Transverse colon (tissue), 4 donors: ENCODE measurements around the gene CCDC81. TPM values are rescaled to one million over a fixed set of nuclear protein-coding genes. Genes with fewer than 3 reads are reported as not detected.

Experiments used
- DNase-seq: peaks from one replicate; pipeline ENCODE4 v3.0.0-alpha.2; 2019
- H3K27ac ChIP-seq, 4 donors: fragments of 200-600 bp; sonication (generic); 2 replicates each; pipeline ENCODE4 v1.5.1; 2016 to 2018; ENCODE audit warnings: inconsistent platforms in 4 of 4
- H3K27me3 ChIP-seq: fragments of 200-600 bp; sonication (generic); 2 replicates; pipeline ENCODE4 v1.5.1; 2017; ENCODE audit warnings: inconsistent platforms
- H3K36me3 ChIP-seq, 4 donors: fragments of 200-600 bp; sonication (generic); 2 replicates each; pipeline ENCODE4 v1.5.1; 2017 to 2019; ENCODE audit warnings: inconsistent platforms in 4 of 4
- H3K4me1 ChIP-seq, 4 donors: fragments of 200-600 bp; sonication (generic); 2 replicates each; pipeline ENCODE4 v1.5.1; 2017 to 2020; ENCODE audit warnings: inconsistent platforms in 4 of 4
- H3K4me3 ChIP-seq, 4 donors: fragments of 200-600 bp; sonication (generic); 1 replicate in 1 of 4; 2 replicates in 3 of 4; pipeline versions ENCODE4 v1.5.1 to v1.6.1; 2017 to 2019; ENCODE audit warnings: inconsistent platforms in 4 of 4
- H3K9me3 ChIP-seq, 2 donors: fragments of 200-600 bp; sonication (generic); 2 replicates each; pipeline ENCODE4 v1.5.1; 2017 to 2019; ENCODE audit warnings: inconsistent platforms in 2 of 2
- EP300 ChIP-seq: sonication (generic); formaldehyde crosslinking; IDR thresholded peaks from one replicate; pipeline ENCODE4 v1.6.1; 2017; ENCODE audit warnings: antibody characterized with exemption, low read depth
- POLR2A ChIP-seq: fragments of 450-650 bp; IDR thresholded peaks from one replicate; pipeline ENCODE4 v1.6.1; 2016; ENCODE audit warnings: antibody characterized with exemption, mild to moderate bottlenecking, moderate library complexity
- POLR2AphosphoS5 ChIP-seq, 3 donors: sonication (generic); formaldehyde crosslinking; IDR thresholded peaks; one replicate each; pipeline ENCODE4 v1.6.1; 2016; ENCODE audit warnings: antibody characterized with exemption in 3 of 3
- WGBS, 2 donors: methylation state at CpG; one replicate each; pipeline ENCODE4 v1.1.5; 2018; ENCODE audit warnings: low coverage in 1 of 2; 5-methylcytosine and 5-hydroxymethylcytosine counted together
- in situ Hi-C, 4 donors: fragments of 200-750 bp; cut with MboI; loops; one replicate each; pipeline versions ENCODE4 v1.15.0 to v1.15.1; 2017; ENCODE audit warnings: low sequenced_read_pairs in 3 of 4, low pct_ligation_motif_present in 1 of 4, low pct_unique_long_range_greater_than_20kb in 1 of 4
- intact Hi-C: fragments of 100-400 bp; cut with DNase I; formaldehyde crosslinking; loops from one replicate; pipeline ENCODE4 v1.15.1; 2023; ENCODE audit warnings: low total_unique reads
- total RNA-seq, 4 donors: library from RNA; depleted of rRNA; stranded (reverse); fragments of >200 nt; gene quantifications; one replicate each; pipeline ENCODE4 v1.1.0, GENCODE V29; 2016
- TF ChIP-seq, protein P1 (sequence below), 5 experiments: fragments of 200-600 bp in 3 of 5; fragments of 450-650 bp in 2 of 5; sonication (generic) in 3 of 5; IDR thresholded peaks; 1 replicate in 2 of 5; 2 replicates in 3 of 5; pipeline ENCODE4 v1.5.1; 2016 to 2017; ENCODE audit warnings: antibody characterized with exemption in 5 of 5, inconsistent platforms in 3 of 5, mild to moderate bottlenecking in 2 of 5, moderate library complexity in 1 of 5

CCDC81 gene
- total RNA-seq, 4 donors from 2014 or later: 0.41 to 0.64 TPM; not detected in 2

DNA sequence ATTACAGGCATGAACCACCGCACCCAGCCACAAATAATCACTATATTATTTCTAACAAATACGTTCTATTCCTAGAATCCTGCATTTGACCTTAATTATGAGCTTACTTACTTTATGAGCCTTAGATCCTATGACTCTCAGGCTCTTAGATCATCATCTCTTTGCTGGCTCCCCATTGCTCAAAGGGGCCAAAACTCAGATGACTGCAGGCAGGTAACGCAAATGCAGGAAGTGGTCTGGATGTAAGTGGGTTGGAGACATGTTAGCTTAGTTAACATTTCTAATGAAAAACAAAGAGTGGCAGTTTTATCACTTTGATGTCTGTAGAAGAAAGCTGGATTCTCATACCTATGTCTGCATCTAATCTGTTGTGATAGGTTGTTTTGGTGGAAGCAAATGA, 23.4 kb downstream of the CCDC81 start:
- 94 to 100% methylated on average over 2 to 3 of the region's 3 CpGs for WGBS, 2 donors
- H3K4me3 ChIP-seq: no peak overlapping the region
- H3K27me3 ChIP-seq: no peaks in the 10 kb centered on the region
- H3K27ac ChIP-seq: no peak overlapping the region
- in situ Hi-C loops: no loop called here
- no peak for DNase-seq
- H3K4me1 ChIP-seq: no peaks in the 10 kb centered on the region
- intact Hi-C loops: no loop called here
- TF ChIP-seq, protein P1, sequence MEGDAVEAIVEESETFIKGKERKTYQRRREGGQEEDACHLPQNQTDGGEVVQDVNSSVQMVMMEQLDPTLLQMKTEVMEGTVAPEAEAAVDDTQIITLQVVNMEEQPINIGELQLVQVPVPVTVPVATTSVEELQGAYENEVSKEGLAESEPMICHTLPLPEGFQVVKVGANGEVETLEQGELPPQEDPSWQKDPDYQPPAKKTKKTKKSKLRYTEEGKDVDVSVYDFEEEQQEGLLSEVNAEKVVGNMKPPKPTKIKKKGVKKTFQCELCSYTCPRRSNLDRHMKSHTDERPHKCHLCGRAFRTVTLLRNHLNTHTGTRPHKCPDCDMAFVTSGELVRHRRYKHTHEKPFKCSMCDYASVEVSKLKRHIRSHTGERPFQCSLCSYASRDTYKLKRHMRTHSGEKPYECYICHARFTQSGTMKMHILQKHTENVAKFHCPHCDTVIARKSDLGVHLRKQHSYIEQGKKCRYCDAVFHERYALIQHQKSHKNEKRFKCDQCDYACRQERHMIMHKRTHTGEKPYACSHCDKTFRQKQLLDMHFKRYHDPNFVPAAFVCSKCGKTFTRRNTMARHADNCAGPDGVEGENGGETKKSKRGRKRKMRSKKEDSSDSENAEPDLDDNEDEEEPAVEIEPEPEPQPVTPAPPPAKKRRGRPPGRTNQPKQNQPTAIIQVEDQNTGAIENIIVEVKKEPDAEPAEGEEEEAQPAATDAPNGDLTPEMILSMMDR (IDR thresholded peaks at IDR 0.05): no peak
- TF ChIP-seq POLR2AphosphoS5 (IDR thresholded peaks at IDR 0.05): no peak
- no peak for TF ChIP-seq EP300
- TF ChIP-seq POLR2A: no peak
- no peaks in the 10 kb centered on the region for H3K36me3 ChIP-seq
- H3K9me3 ChIP-seq: no peaks in the 10 kb centered on the region

DNA sequence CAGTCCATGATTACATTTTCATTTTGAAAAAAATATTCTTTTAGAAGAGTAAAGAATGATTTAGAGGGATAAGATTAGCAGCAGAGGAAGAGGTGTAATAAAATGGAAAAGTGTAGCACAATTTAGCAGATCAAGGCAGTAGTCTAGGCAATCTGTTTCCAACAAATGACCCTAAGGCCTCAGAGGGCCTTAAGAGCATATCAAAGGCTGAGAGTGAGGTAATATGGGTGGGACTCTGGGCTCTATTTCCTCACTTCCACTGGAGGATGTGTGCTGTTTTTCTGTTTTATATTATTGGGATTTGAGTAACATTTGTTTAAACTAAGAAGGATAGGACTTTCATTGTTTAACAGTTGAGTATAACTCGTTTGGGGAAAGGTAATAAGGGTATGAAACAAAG, 28.8 kb downstream of the CCDC81 start:
- Histone ChIP-seq H3K27me3 (no peaks in the 10 kb centered on the region), H3K36me3 (no peaks in the 10 kb centered on the region), H3K9me3 (no peaks in the 10 kb centered on the region), H3K4me1 (no peaks in the 10 kb centered on the region), H3K4me3 (no peak overlapping the region), H3K27ac (no peak overlapping the region)
- TF ChIP-seq POLR2A (no peak), POLR2AphosphoS5 (IDR thresholded peaks at IDR 0.05) (no peak), EP300 (no peak)
- TF ChIP-seq, protein P1 (IDR thresholded peaks at IDR 0.05): no peak
- 31 to 43% methylated on average over 1 of the region's 1 CpG for WGBS, 2 donors
- in situ Hi-C loops (no loop called here), intact Hi-C loops (no loop called here)
- no peak for DNase-seq

DNA sequence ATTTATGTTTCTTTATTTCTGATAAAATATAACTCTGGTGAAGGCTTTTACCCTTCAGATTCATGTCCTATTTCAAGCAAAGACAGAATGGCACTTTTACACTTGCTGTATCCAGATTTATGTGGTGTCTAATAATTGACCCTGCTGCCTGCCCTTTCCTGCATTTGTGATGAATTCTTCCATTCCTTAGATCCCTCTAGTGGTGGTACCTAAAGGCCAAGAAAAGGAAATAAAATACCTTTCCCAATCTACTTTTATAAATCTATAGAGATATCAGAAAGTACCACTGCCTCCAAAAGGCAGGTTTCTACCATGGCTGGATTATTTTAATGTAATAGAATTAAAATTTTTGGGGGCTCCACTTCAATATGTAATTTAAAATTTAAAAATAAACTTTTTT, 34.2 kb downstream of the CCDC81 start:
- no peak overlapping the region for H3K4me3 ChIP-seq
- H3K27ac ChIP-seq: no peak overlapping the region
- H3K4me1 ChIP-seq: no peaks in the 10 kb centered on the region
- intact Hi-C loops: no loop called here
- H3K36me3 ChIP-seq: no peaks in the 10 kb centered on the region
- TF ChIP-seq EP300 (no peak), POLR2AphosphoS5 (IDR thresholded peaks at IDR 0.05) (no peak), POLR2A (no peak)
- TF ChIP-seq, protein P1 (IDR thresholded peaks at IDR 0.05): no peak
- in situ Hi-C loops: no loop called here
- no peak for DNase-seq
- H3K27me3 ChIP-seq: no peaks in the 10 kb centered on the region
- no peaks in the 10 kb centered on the region for H3K9me3 ChIP-seq

DNA sequence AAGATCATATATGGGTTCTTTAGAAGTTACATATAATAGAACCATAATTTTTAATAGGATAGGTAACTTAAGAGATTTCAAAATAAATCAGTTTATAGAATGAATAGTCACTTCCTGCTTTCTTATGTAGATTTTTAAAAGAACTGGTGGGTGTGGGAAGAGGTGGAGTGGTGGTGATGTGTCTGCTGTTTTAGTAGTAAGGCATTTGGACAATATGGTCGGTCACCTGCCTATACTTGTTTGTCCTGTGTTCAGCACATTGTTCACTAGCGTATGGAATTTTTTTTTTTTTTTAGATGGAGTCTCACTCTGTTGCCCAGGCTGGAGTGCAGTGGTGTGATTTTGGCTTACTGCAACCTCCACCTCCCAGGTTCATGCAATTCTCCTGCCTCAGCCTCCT, 39.3 kb downstream of the CCDC81 start:
- TF ChIP-seq EP300 (no peak), POLR2A (no peak), POLR2AphosphoS5 (IDR thresholded peaks at IDR 0.05) (no peak)
- TF ChIP-seq, protein P1 (IDR thresholded peaks at IDR 0.05): no peak
- DNase-seq: no peak
- H3K4me1 ChIP-seq: no peaks in the 10 kb centered on the region
- H3K27me3 ChIP-seq: no peaks in the 10 kb centered on the region
- no peak overlapping the region for H3K4me3 ChIP-seq
- no peak overlapping the region for H3K27ac ChIP-seq
- H3K36me3 ChIP-seq: no peaks in the 10 kb centered on the region
- intact Hi-C loops (no loop called here), in situ Hi-C loops (no loop called here)
- H3K9me3 ChIP-seq: no peaks in the 10 kb centered on the region
- 82 to 97% methylated on average over 2 of the region's 2 CpGs for WGBS, 2 donors
